Fibroblast of mammary gland (primary cell): Measurements from ENCODE around the gene FCMR.

Experiments used
- DNase-seq: peaks from one replicate; pipeline ENCODE4 v3.0.0-alpha.2; 2010; ENCODE audit warnings: low read depth
- H3K4me3 ChIP-seq: 2 replicates; pipeline ENCODE4 v1.5.1; 2011; ENCODE audit warnings: low read depth, mild to moderate bottlenecking, low read length, moderate library complexity; ENCODE audit not compliant: control insufficient read depth
- TF ChIP-seq, protein P1 (sequence below): conservative IDR thresholded peaks from 2 replicates; pipeline ENCODE4 v1.5.1; 2011; ENCODE audit warnings: low read depth, low read length, inconsistent platforms; ENCODE audit not compliant: control insufficient read depth, insufficient read depth

FCMR gene

DNA sequence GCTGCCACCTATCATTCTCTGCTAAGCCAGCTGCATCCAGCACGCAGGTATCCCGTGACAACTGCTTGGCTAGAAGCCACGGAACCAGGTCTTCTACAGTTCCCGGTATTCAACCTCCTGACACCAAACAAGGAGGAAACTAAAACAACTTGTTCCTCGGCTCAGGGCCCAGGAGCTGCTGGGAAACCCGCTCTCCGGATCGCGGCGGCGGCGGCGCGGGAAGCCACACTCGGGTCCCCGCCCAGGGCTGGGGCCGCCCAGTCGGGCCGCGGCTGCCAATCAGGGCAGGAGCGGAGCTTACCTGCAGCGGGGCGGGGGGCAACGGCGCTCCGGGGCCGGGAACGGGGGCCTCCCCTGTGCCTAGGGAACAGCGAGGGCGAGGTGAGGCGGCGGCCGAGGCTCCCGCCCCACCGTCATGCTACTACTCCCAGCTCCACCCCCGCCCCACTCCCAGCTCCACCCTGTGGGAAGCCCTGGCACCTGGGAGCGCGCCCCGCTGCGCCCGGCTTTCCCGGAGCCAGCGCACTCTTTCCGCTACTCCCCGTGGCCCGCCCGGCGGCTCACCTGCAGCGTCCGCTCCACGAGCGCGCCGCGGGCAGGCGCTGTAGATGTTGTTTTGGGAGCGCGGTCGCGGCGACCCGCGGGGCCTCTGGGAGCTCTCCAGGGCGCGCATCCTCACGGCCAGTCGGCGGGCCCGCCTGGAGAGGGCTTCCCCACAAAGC lies 12.4 kb downstream of the FCMR start:
- TF ChIP-seq, protein P1, sequence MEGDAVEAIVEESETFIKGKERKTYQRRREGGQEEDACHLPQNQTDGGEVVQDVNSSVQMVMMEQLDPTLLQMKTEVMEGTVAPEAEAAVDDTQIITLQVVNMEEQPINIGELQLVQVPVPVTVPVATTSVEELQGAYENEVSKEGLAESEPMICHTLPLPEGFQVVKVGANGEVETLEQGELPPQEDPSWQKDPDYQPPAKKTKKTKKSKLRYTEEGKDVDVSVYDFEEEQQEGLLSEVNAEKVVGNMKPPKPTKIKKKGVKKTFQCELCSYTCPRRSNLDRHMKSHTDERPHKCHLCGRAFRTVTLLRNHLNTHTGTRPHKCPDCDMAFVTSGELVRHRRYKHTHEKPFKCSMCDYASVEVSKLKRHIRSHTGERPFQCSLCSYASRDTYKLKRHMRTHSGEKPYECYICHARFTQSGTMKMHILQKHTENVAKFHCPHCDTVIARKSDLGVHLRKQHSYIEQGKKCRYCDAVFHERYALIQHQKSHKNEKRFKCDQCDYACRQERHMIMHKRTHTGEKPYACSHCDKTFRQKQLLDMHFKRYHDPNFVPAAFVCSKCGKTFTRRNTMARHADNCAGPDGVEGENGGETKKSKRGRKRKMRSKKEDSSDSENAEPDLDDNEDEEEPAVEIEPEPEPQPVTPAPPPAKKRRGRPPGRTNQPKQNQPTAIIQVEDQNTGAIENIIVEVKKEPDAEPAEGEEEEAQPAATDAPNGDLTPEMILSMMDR: no peak
- peak overlapping the region; percentile 36 for H3K4me3 ChIP-seq
- DNase-seq: no peak

DNA sequence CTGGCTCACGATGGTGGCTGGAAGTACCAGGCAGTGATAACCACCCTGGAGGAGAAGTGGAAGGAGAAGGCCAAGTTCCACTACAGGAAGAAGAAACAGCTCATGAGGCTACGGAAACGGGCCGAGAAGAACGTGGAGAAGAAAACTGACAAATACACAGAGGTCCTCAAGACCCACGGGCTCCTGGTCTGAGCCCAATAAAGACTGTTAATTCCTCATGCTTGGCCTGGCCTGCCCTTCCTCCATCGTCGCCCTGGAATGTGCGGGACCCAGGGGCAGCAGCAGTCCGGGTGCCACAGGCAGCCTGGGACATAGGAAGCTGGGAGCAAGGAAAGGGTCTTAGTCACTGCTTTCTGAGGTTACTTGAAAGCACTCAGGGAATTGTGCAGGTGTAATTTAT lies 13.7 kb downstream of the FCMR start:
- H3K4me3 ChIP-seq: no peak overlapping the region
- TF ChIP-seq, protein P1: no peak
- no peak for DNase-seq

DNA sequence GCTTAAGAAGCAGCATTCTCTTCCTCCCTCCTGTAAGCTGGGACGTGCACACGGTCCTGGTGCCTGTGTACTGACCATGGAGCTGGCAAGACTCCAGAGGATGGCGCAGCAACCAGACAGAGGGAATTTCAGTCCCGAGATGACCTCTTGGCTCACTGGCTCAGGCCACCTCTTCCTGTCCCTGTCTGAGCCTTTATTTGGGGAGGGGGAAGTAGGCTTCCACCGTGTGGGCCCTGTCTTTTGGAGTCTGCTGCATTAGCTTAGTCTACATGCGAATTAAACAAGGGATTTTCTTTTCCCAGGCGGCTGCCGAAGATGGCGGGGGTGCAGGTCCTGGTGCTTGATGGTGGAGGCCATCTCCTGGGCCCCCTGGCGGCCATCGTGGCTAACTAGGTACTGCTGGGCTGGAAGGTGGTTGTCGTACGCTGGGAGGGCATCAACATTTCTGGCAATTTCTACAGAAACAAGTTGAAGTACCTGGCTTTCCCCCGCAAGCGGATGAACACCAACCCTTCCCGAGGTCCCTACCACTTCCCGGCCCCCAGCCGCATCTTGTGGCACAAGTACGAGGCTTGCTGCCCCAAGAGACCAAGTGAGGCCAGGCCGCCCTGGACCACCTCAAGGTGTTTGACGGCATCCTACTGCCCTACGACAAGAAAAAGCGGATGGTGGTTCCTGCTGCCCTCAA lies 14.3 kb downstream of the FCMR start:
- H3K4me3 ChIP-seq: no peak overlapping the region

DNA sequence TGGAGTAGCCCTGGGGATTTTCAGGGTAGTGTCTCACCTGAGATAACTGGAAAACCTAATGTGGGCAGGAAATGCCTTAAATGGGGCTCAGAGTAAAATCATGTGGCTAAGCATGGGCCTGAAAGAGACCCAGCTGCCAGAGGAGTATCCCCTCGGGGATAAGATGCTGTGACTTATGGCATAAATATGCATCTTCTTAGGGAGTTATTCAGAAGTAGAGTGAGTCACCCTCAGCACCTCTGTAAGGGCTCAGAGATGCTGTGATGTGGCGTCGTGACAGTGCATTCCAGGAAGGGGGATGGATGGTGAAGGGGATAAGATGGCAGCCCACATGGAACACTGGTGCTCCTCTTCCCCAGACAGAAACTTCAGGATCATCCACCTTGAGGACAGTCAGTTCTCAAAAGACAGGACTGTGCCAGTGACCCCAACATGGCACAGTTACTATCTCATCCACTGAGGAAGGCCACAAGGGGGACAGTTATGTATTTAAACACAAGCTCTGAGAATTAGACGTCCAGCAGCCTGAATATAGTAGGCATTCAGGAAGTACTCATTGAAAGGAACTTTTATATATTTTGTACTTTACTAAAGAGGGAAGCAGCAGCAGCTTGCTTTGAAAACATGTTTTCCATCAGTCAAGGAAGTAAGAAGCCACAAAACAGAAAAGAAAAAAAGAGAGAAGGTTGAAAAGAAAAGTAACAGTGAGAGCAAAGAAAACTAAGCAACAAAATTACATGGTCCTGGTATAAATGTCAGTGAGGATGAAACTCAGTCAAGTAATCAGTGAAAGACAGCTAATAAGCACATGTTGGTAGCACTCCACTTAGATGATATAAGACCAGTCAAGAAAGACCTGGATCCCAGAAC lies 16.2 kb downstream of the FCMR start:
- no peak overlapping the region for H3K4me3 ChIP-seq
- DNase-seq: peak; percentile 93
- TF ChIP-seq, protein P1: peak; percentile 2

More for the DNA sequence above, 14.3 kb downstream of the FCMR start:
- no peak for DNase-seq
- TF ChIP-seq, protein P1: peak; percentile 20

DNA sequence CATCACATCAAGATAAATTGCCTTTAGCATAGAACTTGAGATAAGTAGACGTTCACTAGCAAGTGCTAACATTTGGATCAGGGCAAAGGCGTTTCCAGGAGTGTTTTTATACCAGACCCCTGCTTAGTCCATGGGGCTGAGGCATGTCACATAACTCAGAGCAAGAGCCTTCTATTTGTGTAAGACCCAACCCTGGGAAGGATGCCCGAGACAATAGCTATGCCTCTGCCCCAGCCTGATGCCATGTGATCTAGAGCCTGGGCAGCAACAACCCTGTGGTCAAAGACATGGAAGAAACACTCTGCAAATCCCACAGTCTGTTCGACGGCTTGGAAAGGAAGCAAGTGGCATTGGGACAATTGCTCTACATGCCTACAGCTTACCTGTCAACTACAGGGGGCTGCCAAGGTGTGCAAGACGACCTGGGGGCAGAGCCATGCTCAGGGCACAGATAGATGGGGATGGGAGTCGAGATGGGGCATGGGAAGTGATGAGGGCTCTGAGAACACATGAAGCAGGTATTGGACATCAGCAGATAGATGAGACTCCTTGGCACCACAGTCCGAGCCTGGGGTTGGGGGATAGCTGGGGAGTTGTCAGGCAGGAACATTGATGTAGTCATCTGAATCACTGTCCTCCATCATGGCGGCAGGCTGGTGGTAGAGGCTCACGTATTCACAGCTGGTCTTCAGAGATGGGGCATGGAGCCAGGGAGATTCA lies 17.2 kb downstream of the FCMR start:
- TF ChIP-seq, protein P1: no peak
- H3K4me3 ChIP-seq: no peak overlapping the region

DNA sequence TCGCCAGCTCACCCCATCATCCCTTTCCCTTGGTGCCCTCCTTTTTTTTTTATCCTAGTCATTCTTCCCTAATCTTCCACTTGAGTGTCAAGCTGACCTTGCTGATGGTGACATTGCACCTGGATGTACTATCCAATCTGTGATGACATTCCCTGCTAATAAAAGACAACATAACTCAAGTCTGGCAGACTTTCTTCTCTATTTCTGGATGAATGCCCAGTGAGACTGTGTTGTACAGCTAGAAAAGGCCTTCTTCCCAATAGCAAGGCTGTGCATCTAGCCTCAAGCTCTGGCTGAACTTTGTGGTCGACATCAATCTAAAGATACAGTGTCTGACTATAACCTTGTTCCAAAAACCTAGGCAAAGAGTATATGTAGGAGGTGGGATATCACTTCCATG lies 18.1 kb downstream of the FCMR start:
- TF ChIP-seq, protein P1: no peak
- no peak for DNase-seq
- no peak overlapping the region for H3K4me3 ChIP-seq

More for the DNA sequence above, 17.2 kb downstream of the FCMR start:
- DNase-seq: no peak
